ENCODE data around the gene CROCC.
"Not testable (repeated sequence)": the region's sequence is repeated elsewhere in the genome, so short reads cannot be mapped to it uniquely, and the experiment has no call there.

- not testable (repeated sequence) for TF ChIP-seq MAX (IDR thresholded peaks at IDR 0.05); CTCF (IDR thresholded peaks at IDR 0.05; ENCODE audit: low read depth, low read length, missing input control); FOXA1 (IDR thresholded peaks at IDR 0.05); YY1 (IDR thresholded peaks at IDR 0.05); REST (IDR thresholded peaks at IDR 0.05); RAD21 (IDR thresholded peaks at IDR 0.05)
Measured at GRCh38 chr1:16898298-16898697, 23.4 kb upstream of the CROCC start.
